GM21367 (cell line): ENCODE results near the gene NXPE2.
"Not testable (repeated sequence)": the region's sequence is repeated elsewhere in the genome, so short reads cannot be mapped to it uniquely, and the experiment has no call there.

Experiments
- ATAC-seq: cut with Tn5 transposase; IDR thresholded peaks from one replicate; pipeline ENCODE4 v1.9.1; 2021; ENCODE audit not compliant: unreplicated experiment

Gene NXPE2

GRCh38 chr11:114678125-114679036 is at the start of gene NXPE2:
TSS of gene NXPE2 (plus strand) at chr11:114678527. CDS start at chr11:114678576, 49 bp downstream.
- ATAC-seq = no peak

GRCh38 chr11:114631445-114631965 is 46.8 kb upstream of the NXPE2 start:
- not testable (repeated sequence) for ATAC-seq

- not testable (repeated sequence) for ATAC-seq
These were observed 38.9 kb upstream of the NXPE2 start for GRCh38 chr11:114639440-114639839.

GRCh38 chr11:114650661-114651060 is 27.7 kb upstream of the NXPE2 start:
- ATAC-seq = no peak

- ATAC-seq = no peak
These were observed 27.1 kb upstream of the NXPE2 start for GRCh38 chr11:114651145-114651718.

- no peak for ATAC-seq
These were observed 25.2 kb upstream of the NXPE2 start for GRCh38 chr11:114653148-114653547.

GRCh38 chr11:114664641-114665040 is 13.7 kb upstream of the NXPE2 start:
- ATAC-seq = no peak

- ATAC-seq = no peak
These were observed 11.6 kb upstream of the NXPE2 start for GRCh38 chr11:114666760-114667159.

GRCh38 chr11:114668109-114668508 is 10.2 kb upstream of the NXPE2 start:
- no peak for ATAC-seq

GRCh38 chr11:114673661-114674060 is 4.7 kb upstream of the NXPE2 start:
- ATAC-seq = no peak

- ATAC-seq = no peak
These were observed 1.2 kb downstream of the NXPE2 start for GRCh38 chr11:114679505-114679904.

- ATAC-seq = no peak
These were observed 4.7 kb downstream of the NXPE2 start for GRCh38 chr11:114683007-114683406.

- no peak for ATAC-seq
These were observed 6.3 kb downstream of the NXPE2 start for GRCh38 chr11:114684636-114685035.

- no peak for ATAC-seq
These were observed 6.8 kb downstream of the NXPE2 start for GRCh38 chr11:114685097-114685496.

- no peak for ATAC-seq
These were observed 27.1 kb downstream of the NXPE2 start for GRCh38 chr11:114705280-114706024.

- ATAC-seq = no peak
These were observed 31.6 kb downstream of the NXPE2 start for GRCh38 chr11:114709960-114710359.

- no peak for ATAC-seq
These were observed 35.4 kb downstream of the NXPE2 start for GRCh38 chr11:114713756-114714155.

- ATAC-seq = no peak
These were observed 41.2 kb downstream of the NXPE2 start for GRCh38 chr11:114719562-114719961.

GRCh38 chr11:114724916-114725524 is 46.7 kb downstream of the NXPE2 start:
- ATAC-seq = no peak

- ATAC-seq = no peak
These were observed 47.3 kb downstream of the NXPE2 start for GRCh38 chr11:114725623-114726022.

- no peak for ATAC-seq
These were observed 58.5 kb downstream of the NXPE2 start for GRCh38 chr11:114736806-114737205.
